Measurements from ENCODE around the gene TRIM63. TPM values are rescaled to one million over a fixed set of nuclear protein-coding genes. Genes with fewer than 3 reads are reported as not detected.

The TRIM63 gene
- under 1 TPM; 0.15 to 0.26 TPM for total RNA-seq
- 1 to 10 TPM in 2 of 6 donors, under 1 TPM in 1, not detected in 3; 0.29 to 1.8 (median 1.2) TPM for polyA plus RNA-seq (ENCODE audit: insufficient read length in 6 of 6)
- long read RNA-seq, donor 1 = 0 reads
- long read RNA-seq, donor 2 = 0 reads
- long read RNA-seq, donor 3 = 0 reads
- long read RNA-seq, donor 4 = 0 reads
- long read RNA-seq, donor 5 = 0 reads
- long read RNA-seq, donor 6 = 0 reads
- long read RNA-seq, donor 7 = 0 reads
- long read RNA-seq, donor 8 = 0 reads
- long read RNA-seq, donor 9 = 0 reads
- long read RNA-seq, donor 10 = 0 reads
- long read RNA-seq, donor 11 = 0 reads
- long read RNA-seq, donor 12 = 0 reads

GRCh38 chr1:26067432-26067911 is at the start of gene TRIM63:
Gene TRIM63, minus strand, starts transcription at chr1:26067630. Its CDS starts 136 bp downstream, at chr1:26067494.
- peaks cover 2 to 36% of the 10 kb centered on the region in 2 donors for H3K27me3 ChIP-seq
- DNase-seq (no peak), ATAC-seq (no peak)
- no peaks in the 10 kb centered on the region for H3K4me1 ChIP-seq
- no peak within 1 kb of the TSS for H3K4me3 ChIP-seq
- TF ChIP-seq, protein P1, sequence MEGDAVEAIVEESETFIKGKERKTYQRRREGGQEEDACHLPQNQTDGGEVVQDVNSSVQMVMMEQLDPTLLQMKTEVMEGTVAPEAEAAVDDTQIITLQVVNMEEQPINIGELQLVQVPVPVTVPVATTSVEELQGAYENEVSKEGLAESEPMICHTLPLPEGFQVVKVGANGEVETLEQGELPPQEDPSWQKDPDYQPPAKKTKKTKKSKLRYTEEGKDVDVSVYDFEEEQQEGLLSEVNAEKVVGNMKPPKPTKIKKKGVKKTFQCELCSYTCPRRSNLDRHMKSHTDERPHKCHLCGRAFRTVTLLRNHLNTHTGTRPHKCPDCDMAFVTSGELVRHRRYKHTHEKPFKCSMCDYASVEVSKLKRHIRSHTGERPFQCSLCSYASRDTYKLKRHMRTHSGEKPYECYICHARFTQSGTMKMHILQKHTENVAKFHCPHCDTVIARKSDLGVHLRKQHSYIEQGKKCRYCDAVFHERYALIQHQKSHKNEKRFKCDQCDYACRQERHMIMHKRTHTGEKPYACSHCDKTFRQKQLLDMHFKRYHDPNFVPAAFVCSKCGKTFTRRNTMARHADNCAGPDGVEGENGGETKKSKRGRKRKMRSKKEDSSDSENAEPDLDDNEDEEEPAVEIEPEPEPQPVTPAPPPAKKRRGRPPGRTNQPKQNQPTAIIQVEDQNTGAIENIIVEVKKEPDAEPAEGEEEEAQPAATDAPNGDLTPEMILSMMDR (IDR thresholded peaks at IDR 0.05) = no peak
- intact Hi-C loops (cut with DNase I) = no loop called here
- H3K9me3 ChIP-seq = no peaks in the 10 kb centered on the region
- H3K36me3 ChIP-seq = no peaks in the 10 kb centered on the region
- H3K27ac ChIP-seq = no peak within 1 kb of the TSS

DNA sequence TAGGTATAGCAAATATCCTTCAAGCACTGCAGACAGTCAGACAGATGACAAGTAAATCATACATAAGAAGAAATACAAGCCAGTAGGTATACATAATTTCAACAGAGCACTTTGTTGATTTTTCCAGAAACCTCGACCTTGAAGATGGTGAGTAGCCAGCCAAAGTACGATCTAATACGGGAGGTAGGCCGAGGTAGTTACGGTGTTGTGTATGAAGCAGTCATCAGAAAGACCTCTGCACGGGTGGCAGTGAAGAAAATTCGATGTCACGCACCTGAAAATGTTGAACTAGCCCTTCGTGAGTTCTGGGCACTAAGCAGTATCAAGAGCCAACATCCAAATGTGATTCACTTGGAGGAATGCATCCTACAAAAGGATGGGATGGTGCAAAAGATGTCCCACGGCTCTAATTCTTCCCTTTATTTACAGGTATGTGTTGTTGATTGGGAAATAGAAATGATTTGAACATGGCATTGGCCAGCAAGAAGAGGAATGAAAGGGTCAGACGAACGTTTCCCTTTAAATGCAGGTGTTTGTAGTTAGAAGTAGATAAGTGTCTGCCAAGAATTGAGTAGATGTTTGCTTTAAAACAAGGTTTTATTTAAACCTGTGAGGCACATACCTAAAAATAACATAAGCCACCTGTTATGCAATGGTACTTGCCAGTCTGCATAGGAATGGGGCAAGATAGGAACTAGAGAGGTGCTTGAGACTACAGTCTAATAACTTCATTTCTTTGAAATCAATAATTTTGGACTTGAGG is 46.9 kb upstream of the TRIM63 start:
- Histone ChIP-seq H3K27me3 (no peaks in the 10 kb centered on the region), H3K36me3 (peaks cover 0 to 34% of the 10 kb centered on the region in 2 donors), H3K9me3 (no peaks in the 10 kb centered on the region), H3K4me3 (no peak overlapping the region), H3K27ac (peak overlapping the region in 1 of 2 donors; percentile 73), H3K4me1 (peaks cover 17 to 48% of the 10 kb centered on the region in 2 donors)
- ATAC-seq (peak; percentile 7), DNase-seq (peak in 2 of 4 donors; percentile 30 to 61)
- intact Hi-C loops (cut with DNase I) = no loop called here
- TF ChIP-seq, protein P1 (IDR thresholded peaks at IDR 0.05) = no peak

DNA sequence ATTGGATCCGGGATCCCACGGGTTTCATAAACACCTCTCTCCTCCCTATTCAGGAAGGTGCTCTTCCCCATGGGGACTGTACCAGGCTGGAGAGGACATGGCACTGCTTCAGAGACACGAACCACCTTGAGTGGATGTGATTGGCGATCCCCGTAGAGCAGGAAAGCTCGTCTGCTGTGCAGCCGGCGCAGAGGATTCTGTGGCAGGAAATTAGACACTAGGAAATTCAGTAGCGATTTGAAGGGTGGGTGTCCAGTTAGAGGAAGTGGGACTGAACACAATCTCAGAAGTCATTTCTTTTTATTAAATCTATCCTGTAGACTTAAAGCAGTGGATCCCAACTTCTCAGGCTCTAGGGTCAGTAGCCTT is 45.0 kb upstream of the TRIM63 start:
- peak; percentile 11 for ATAC-seq
- intact Hi-C loops (cut with DNase I) = no loop called here

DNA sequence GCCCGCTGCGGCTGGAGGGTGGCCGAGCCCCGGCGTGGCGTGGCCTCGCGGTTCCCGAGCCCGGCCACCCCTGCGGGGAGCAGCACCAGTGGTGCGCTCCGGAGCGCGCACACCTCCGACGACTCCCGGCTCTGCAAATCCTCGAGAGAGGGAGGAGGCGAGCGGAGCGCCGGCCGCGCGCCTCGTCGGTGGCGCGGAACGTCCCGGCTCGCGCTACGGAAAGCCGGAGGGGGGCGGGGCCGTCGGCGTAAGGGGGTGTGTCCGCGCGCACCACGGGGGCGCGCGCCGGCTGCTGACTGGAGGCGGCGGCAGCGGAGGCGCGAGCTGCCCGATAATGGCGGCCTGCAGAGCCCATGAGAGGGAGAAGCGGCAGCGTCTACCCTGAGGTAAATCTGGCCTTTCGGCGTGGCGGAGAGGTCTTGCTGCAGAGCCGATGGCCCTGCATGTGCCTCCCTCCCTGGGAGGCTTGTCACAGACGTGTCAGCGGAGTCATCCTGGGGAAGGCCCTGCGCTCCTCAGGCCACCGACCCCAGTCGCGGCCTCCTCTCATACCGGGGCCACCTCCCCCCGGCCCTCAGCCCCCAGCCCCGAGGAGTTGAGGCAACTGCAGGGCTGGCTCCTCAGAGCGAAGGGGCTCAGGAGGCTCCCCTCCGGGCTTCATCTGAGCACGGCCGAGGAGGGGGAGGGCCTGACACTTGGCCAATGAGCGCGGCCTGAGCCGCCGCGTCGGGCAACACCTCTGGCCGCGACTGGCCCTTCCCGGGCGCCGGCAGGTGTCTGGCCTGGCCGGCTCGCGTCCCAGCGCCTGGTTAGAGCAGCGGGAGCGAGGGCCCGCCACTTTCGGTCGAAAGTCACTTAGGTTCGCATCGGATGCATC is 44.3 kb upstream of the TRIM63 start, which contains the start of gene PDIK1L:
TSS of gene PDIK1L (plus strand) at position 295 of the 877 bp plus-strand sequence. CDS start 2,485 bp downstream, outside the sequence.
- peak; percentile 87 for ATAC-seq
- Histone ChIP-seq H3K4me3 (peak within 1 kb of the TSS; percentile 99 to 100), H3K36me3 (peaks cover 0 to 12% of the 10 kb centered on the region in 2 donors), H3K27ac (peak within 1 kb of the TSS; percentile 94 to 95), H3K4me1 (peaks cover 17 to 48% of the 10 kb centered on the region in 2 donors), H3K27me3 (no peaks in the 10 kb centered on the region), H3K9me3 (no peaks in the 10 kb centered on the region)
- intact Hi-C loops (cut with DNase I) = no loop called here
- peak; percentile 94 to 98 (median 98) for DNase-seq
- TF ChIP-seq, protein P1 (IDR thresholded peaks at IDR 0.05) = no peak

More for the DNA sequence above, 45.0 kb upstream of the TRIM63 start:
- DNase-seq = no peak
- Histone ChIP-seq H3K27ac (peak overlapping the region; percentile 94 to 95), H3K4me1 (peaks cover 17 to 48% of the 10 kb centered on the region in 2 donors), H3K4me3 (peak overlapping the region; percentile 99 to 100), H3K36me3 (peaks cover 0 to 19% of the 10 kb centered on the region in 2 donors), H3K9me3 (no peaks in the 10 kb centered on the region), H3K27me3 (no peaks in the 10 kb centered on the region)
- TF ChIP-seq, protein P1 (IDR thresholded peaks at IDR 0.05) = no peak

Data from left lung (tissue), 14 donors.